ENCODE results near the gene FAAH.
A peak's percentile ranks its signal among the peaks of the same experiment; 100 is the strongest.

Gene FAAH

DNA sequence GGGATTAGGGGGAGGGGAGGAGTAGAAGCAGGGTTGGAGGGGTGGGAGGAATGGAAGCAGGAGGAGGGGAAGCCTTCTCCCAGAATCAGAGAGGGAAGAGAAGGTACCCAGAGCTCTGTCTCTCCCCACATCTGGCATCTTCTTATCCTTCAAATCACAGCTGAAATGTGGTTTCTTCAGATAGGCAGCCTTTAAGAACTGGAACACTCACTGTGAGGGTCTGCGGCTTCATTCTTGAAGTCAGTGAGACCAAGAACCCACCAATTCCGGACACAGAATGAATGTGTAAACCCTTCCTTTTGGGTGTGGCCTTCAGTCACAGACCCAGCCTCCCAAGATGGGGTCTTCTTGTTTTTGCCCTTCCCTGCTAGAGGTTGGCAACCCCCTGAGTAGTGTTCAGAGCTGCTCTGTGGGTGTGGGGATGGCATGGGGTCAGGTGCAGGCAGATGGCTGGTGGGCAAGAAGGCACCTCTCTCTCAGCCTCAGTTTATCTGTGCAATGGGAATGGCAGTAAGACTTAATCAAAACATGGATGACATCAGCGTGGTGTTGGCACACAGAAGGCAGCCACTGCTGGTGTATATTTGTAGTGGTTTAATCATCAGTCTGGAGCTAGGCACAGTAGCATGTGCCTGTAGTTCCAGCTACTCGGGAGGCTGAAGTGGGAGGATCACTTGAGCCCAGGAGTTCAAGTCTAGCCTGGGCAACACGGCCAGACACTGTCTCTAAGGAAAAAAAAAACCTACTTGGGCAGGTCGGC, 7.2 kb downstream of the FAAH start:
- no peak for DNase-seq

DNA sequence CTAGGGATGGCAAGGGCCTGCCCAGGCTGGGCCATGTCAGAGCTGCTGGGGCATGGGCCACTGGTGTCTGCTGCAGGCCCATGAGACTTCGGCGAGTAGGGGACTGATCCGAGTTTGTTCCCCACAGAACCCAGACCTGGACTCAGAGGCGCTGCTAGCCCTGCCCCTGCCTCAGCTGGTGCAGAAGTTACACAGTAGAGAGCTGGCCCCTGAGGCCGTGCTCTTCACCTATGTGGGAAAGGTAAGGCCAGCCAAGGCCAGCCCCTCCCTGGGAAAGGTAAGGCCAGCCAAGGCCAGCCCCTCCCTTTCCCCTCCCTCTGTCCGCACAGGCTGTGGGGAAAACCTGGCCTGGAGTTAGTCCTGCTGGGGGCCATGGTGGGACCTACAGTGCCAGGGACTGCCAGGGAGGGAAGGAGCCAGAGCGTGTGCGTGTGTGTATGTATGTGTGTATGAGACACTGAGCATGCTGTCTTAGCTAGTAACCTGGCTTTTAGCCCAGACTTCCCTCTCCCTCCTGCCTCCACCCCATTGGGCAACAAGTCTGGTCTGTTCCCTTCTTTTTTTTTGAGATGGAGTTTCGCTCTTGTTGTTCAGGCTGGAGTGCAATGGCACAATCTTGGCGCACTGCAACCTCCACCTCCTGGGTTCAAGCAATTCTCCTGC, 8.0 kb downstream of the FAAH start:
- DNase-seq, result no peak

GRCh38 chr1:46403916-46404315, 9.8 kb downstream of the FAAH start:
- no peak for DNase-seq

- DNase-seq, result no peak
These were observed 10.5 kb downstream of the FAAH start for GRCh38 chr1:46404482-46405196.

- DNase-seq, result no peak
These were observed 11.1 kb downstream of the FAAH start for GRCh38 chr1:46405197-46405555.

GRCh38 chr1:46405724-46406123, 11.6 kb downstream of the FAAH start:
- no peak for DNase-seq

- no peak for DNase-seq
These were observed 12.9 kb downstream of the FAAH start for GRCh38 chr1:46406881-46407608.

GRCh38 chr1:46407636-46408035, 13.5 kb downstream of the FAAH start:
- DNase-seq, result no peak

DNA sequence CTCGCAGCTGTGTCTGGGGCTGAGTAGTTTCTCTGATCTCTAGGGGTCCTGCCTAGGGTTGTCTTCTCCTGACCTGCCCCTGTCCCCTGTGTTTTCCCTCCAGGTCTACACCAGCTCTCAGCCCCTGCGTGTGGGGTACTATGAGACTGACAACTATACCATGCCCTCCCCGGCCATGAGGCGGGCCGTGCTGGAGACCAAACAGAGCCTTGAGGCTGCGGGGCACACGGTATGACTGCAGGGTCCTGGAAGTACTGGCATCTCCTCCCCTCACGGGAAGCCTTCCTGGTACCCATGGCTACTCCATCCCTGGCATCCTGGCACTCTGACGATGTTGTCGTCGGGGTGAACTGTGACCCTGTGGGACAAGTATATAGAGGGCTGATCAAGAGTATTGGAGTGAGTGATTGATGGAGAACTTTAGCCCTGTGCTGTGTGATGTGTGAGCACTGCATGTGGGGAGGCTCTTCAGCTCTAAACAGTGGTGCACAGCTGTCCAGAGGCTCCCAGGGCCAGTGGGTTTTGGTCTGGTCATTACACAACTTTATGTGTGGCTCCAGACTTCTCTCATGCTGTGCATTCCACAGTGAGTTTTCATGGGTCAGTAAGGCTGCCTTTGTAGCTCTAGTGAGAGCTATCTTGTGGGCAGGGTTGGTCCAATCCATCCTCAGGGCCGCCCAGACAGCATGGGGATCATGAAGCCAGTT, 14.4 kb downstream of the FAAH start:
- no peak for DNase-seq

DNA sequence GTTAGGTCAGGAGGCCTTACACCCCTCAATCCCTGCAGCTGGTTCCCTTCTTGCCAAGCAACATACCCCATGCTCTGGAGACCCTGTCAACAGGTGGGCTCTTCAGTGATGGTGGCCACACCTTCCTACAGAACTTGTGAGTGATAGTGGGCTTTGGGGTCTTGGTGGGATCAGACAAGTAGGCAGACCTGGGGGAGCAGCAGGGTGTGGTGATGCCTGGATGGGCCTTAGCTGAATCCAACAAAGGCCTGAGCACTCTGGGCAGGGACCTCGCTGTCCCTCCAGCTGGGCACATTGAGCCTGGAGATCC, 14.9 kb downstream of the FAAH start:
- no peak for DNase-seq

DNA sequence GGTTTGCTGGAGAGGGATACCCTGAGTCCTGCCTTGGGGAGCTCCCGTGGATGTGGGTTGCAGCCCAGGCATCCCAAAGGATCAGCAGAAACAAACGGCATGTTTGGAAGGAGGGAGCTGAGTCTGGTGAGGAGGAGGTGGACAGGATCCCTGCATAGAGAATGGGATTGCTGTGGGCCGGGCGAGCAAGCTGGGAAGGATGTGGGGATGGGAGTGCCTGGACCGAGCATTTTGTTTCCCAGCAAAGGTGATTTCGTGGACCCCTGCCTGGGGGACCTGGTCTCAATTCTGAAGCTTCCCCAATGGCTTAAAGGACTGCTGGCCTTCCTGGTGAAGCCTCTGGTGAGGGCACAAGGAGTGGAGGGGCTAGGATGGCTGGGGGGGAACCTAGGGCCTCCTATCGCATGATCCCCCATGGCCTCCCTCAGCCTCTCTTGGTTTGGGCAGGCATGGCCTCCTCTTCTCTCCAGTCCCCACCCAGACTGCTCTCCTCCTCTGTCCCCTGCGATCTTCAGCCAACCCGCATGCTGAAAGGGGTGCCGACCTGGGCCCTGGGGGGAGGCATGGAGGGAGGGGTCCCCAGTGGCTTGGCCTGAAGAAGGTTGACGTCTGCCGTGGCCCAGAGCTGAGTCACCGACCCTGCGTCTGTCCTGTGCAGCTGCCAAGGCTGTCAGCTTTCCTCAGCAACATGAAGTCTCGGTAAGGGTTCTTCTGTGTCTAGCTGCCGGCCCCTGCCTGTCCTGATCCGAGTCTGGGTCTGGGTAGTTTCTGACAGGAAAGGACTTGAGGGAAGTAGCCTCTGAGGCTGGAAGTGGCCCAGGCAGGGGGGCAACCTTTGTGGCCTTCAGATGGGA, 16.3 kb downstream of the FAAH start:
- no peak for DNase-seq

DNA sequence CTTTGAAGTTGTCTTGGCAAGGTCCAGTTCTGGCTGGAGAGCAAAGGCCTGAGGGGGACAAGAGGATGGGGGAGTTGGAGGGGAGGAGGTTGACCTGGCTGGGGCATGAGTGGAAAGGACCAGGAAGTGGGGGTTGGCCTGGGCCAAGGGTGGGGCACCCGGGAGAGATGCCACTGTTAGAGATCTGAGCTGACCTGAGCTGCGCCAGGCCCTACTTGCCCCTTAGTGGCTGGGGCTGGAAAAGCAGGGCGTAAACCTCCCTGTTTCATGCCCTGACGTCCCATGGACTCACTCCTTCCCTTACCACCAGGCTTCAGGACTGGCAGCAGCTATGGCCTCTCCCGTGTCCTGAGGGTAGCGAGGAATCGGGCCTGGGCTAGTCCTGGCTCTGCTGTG, 16.9 kb downstream of the FAAH start:
- DNase-seq, result no peak

DNA sequence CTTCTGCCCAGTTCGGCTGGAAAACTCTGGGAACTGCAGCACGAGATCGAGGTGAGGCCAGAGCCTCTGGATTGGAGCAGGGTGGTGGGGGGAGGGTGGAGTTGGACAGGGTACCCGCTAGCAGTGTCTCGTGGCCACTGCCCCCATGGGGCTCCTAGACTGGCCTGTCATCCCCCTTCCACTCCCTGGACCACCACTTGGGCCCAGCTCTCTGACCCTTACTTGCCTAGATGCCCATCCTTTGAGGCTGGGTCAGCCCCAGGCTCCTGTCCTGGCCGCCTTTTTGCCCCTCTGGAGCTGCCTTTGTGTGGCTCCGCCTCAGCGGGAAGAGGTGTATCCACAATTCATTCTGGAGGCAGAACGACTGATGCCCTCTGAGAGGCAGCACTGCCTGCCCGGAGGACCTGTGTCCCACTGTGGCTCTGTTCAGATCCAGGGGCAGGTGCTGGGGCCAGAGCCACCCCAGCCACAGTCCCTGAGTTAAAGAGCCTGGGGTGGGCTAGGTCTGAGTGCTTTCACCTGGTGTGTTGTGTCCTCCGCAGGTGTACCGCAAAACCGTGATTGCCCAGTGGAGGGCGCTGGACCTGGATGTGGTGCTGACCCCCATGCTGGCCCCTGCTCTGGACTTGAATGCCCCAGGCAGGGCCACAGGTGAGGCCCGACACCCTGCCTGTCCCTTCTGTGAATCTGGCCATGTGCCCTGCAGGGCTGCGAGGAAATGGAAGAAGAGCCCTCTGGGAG, 17.7 kb downstream of the FAAH start:
- peak in 1 of 4 experiments; percentile 19 for DNase-seq

- no peak for DNase-seq
These were observed 18.9 kb downstream of the FAAH start for GRCh38 chr1:46412893-46413595.

DNA sequence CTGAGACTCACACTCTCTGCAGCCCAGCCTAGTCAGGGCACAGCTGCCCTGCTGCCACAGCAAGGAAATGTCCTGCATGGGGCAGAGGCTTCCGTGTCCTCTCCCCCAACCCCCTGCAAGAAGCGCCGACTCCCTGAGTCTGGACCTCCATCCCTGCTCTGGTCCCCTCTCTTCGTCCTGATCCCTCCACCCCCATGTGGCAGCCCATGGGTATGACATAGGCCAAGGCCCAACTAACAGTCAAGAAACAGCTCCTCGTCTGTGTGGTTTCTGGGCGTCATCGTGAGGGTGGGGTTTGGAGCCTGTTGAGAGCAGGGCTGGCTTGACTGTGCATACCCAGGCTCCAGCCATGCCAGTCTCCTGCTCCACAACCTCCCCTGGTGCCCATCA, 19.5 kb downstream of the FAAH start:
- DNase-seq, result no peak

DNA sequence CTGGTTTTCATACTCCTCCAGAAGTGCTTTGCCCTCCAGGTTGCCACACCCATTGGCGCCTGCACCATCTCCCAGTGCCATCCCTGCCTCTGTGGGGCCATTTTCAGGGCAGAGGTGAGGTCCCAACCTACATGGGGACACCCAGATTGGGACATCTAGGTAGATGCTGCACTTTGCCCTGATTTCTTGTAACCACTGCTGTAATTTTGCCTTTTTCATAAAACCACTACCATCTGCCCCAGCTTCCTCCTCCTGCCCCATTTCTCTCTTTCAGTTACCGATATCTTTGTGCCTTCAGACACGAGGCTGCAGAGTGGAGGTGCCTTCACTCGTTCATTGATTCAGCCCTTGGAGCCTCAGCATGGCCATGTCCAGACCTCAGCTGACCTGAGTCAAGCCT, 21.4 kb downstream of the FAAH start:
- DNase-seq, result no peak

GRCh38 chr1:46418976-46419375, 24.9 kb downstream of the FAAH start:
- no peak for DNase-seq

- DNase-seq, result no peak
These were observed 26.4 kb downstream of the FAAH start for GRCh38 chr1:46420533-46420915.

DNA sequence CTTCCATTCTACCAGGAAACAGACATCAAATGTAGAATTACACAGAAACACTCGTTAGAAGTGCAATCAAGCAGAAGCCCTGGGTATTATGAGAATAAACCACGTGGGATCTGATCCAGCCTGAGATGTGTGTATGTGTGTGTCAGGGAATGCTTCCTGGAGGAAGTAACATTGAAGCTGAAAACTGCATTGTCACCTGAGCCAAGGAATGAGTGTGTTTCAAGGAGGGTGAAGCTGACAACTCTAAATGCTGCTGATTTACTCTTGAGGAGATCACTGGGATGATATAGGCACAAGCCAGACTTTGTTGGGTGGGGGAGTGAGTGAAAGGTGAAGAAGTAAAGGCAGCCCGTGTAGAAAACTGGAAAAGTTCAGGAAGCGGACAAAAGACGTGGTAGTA, 27.6 kb downstream of the FAAH start:
- no peak for DNase-seq

DNA sequence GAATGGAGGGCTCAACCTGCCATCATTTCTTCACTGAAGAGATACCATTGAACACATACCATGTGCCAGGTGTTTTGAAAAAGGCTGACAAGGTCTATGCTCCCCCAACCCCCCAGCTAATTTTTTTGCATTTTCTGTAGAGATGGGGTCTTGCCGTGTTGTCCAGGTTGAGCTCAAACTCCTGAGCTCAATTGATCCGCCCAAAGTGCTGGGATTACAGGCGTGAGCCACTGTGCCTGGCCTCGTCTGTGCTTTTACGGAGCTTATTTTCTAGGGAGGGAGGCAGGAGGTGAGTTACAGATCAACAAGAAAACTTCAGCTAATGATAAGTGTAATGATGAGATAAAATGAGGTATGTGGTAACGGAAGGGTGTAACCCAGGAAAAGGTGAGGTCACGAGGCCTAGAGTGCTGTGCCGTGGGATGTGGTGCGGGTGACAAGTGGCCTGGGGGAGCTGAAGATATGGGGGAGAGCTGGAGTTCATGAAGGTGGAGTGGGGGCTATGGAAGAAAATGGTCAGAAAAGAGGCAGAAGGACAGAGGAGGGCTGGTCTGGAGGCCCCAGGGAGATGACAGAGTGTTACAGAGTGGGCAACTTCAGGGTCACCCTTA, 28.2 kb downstream of the FAAH start:
- DNase-seq, result no peak

Measured in activated naive CD4-positive, alpha-beta T cell (primary cell).